CD14-positive monocyte (primary cell): ENCODE data around the gene DMC1. TPM values are rescaled to one million over a fixed set of nuclear protein-coding genes. Genes with fewer than 3 reads are reported as not detected.
A peak's percentile ranks its signal among the peaks of the same experiment; 100 is the strongest.

Source experiments
- DNase-seq, 3 donors: peaks; one replicate each; pipeline ENCODE4 v3.0.0-alpha.2; 2011 to 2022
- H2AFZ ChIP-seq: 2 replicates; pipeline ENCODE4 v1.6.0; 2012; ENCODE audit warnings: mild to moderate bottlenecking, low read depth, low read length, inconsistent platforms; ENCODE audit not compliant: insufficient read depth, poor library complexity, severe bottlenecking
- H3K27ac ChIP-seq, 2 donors: 1 replicate in 1 of 2; 2 replicates in 1 of 2; pipeline ENCODE4 v1.5.1; 2012 to 2013; ENCODE audit warnings: low read length in 2 of 2, control low read depth in 1 of 2, inconsistent platforms in 1 of 2, low read depth in 1 of 2, mild to moderate bottlenecking in 1 of 2
- H3K27me3 ChIP-seq, 2 donors: one replicate each; pipeline versions ENCODE4 v1.6.0 to v1.6.1; 2011 to 2013; ENCODE audit warnings: low read length in 2 of 2; ENCODE audit not compliant: control insufficient read depth in 2 of 2, insufficient read depth in 2 of 2
- H3K36me3 ChIP-seq, 2 donors: replicated peaks in 1 of 2; 1 replicate in 1 of 2; 2 replicates in 1 of 2; pipeline versions ENCODE4 v1.5.1 to v1.6.1; 2012 to 2013; ENCODE audit warnings: low read length in 2 of 2, control low read depth in 1 of 2, inconsistent platforms in 1 of 2, mild to moderate bottlenecking in 1 of 2; ENCODE audit not compliant: insufficient read depth in 2 of 2, control insufficient read depth in 1 of 2
- H3K4me1 ChIP-seq, 2 donors: 1 replicate in 1 of 2; 2 replicates in 1 of 2; pipeline versions ENCODE4 v1.5.1 to v1.6.1; 2012 to 2013; ENCODE audit warnings: low read length in 2 of 2, control low read depth in 1 of 2, inconsistent platforms in 1 of 2, mild to moderate bottlenecking in 1 of 2, moderate library complexity in 1 of 2; ENCODE audit not compliant: insufficient read depth in 2 of 2, control insufficient read depth in 1 of 2
- H3K4me2 ChIP-seq: replicated peaks from 2 replicates; pipeline ENCODE3; 2012; ENCODE audit warnings: low read length, moderate library complexity, mild to moderate bottlenecking; ENCODE audit not compliant: poor library complexity, severe bottlenecking; ENCODE audit errors: extremely low read depth
- H3K4me3 ChIP-seq, 3 experiments: fragments of 200-600 bp in 1 of 3; sonication (generic) in 1 of 3; replicated peaks in 1 of 3; 1 replicate in 2 of 3; 2 replicates in 1 of 3; pipeline ENCODE4 v1.5.1; 2011 to 2013; ENCODE audit warnings: low read length in 3 of 3, mild to moderate bottlenecking in 3 of 3, control low read depth in 2 of 3, low read depth in 2 of 3, inconsistent platforms in 1 of 3, moderate library complexity in 1 of 3
- H3K79me2 ChIP-seq: 2 replicates; pipeline ENCODE4 v1.6.0; 2012; ENCODE audit warnings: mild to moderate bottlenecking, control low read depth, inconsistent platforms, low read length, moderate library complexity; ENCODE audit not compliant: insufficient read depth
- H3K9ac ChIP-seq: 2 replicates; pipeline ENCODE4 v1.6.0; 2017; ENCODE audit warnings: low read length, mild to moderate bottlenecking; ENCODE audit not compliant: insufficient read depth, poor library complexity, severe bottlenecking
- H3K9me3 ChIP-seq, 2 donors: replicated peaks in 1 of 2; 1 replicate in 1 of 2; 2 replicates in 1 of 2; pipeline versions ENCODE4 v1.5.1 to v1.6.1; 2012 to 2013; ENCODE audit warnings: low read length in 2 of 2, control low read depth in 1 of 2; ENCODE audit not compliant: control insufficient read depth in 1 of 2, insufficient read depth in 1 of 2
- H4K20me1 ChIP-seq: 2 replicates; pipeline ENCODE4 v1.6.0; 2012; ENCODE audit warnings: mild to moderate bottlenecking, low read length, control low read depth, moderate library complexity; ENCODE audit not compliant: insufficient read depth
- H3K27ac Mint-ChIP-seq, 7 donors: one replicate each; pipeline ENCODE4 v1.8.0; 2020; ENCODE audit warnings: mild to moderate bottlenecking in 7 of 7, mixed read lengths in 7 of 7, moderate library complexity in 6 of 7, inconsistent platforms in 2 of 7
- H3K27me3 Mint-ChIP-seq, 3 donors: one replicate each; pipeline ENCODE4 v1.8.0; 2021 to 2022; ENCODE audit warnings: low read depth in 3 of 3, mild to moderate bottlenecking in 3 of 3, mixed read lengths in 3 of 3, moderate library complexity in 3 of 3, inconsistent platforms in 1 of 3
- H3K36me3 Mint-ChIP-seq, 2 donors: one replicate each; pipeline ENCODE4 v1.8.0; 2020; ENCODE audit warnings: mixed read lengths in 2 of 2, inconsistent platforms in 1 of 2, mild to moderate bottlenecking in 1 of 2
- H3K4me1 Mint-ChIP-seq: one replicate; pipeline ENCODE4 v1.8.0; 2020; ENCODE audit warnings: mild to moderate bottlenecking, mixed read lengths
- H3K4me3 Mint-ChIP-seq, 2 donors: one replicate each; pipeline ENCODE4 v1.8.0; 2020; ENCODE audit warnings: mild to moderate bottlenecking in 2 of 2, mixed read lengths in 2 of 2, moderate library complexity in 1 of 2
- H3K9me3 Mint-ChIP-seq, 7 donors: one replicate each; pipeline ENCODE4 v1.8.0; 2020 to 2022; ENCODE audit warnings: mixed read lengths in 7 of 7, mild to moderate bottlenecking in 6 of 7, moderate library complexity in 6 of 7, inconsistent platforms in 2 of 7
- CTCF ChIP-seq: fragments of 200-600 bp; IDR thresholded peaks from one replicate; pipeline ENCODE4 v1.8.0; 2022; ENCODE audit warnings: antibody characterized with exemption, mild to moderate bottlenecking
- WGBS: methylation state at CpG from one replicate; pipeline ENCODE4 v1.1.5; 2013; ENCODE audit warnings: missing lambda C conversion rate; ENCODE audit not compliant: insufficient coverage; 5-methylcytosine and 5-hydroxymethylcytosine counted together
- intact Hi-C, 2 donors: fragments of 100-400 bp; cut with micrococcal nuclease; formaldehyde crosslinking; loops; one replicate each; pipeline versions ENCODE4 v1.15.0 to v1.15.1; 2023
- polyA plus RNA-seq, 3 donors: library from polyadenylated mRNA; depleted of rRNA in 1 of 3; unstranded in 2 of 3; stranded (reverse) in 1 of 3; fragments of 300-500 nt in 2 of 3; fragments of >200 nt in 1 of 3; fragmentation: Illumina TruSeq in 2 of 3; gene quantifications; 1 replicate in 2 of 3; 2 replicates in 1 of 3; pipeline ENCODE4 v1.2.3, GENCODE V29; 2012 to 2021

The DMC1 gene
- polyA plus RNA-seq, 3 donors, result not detected

DNA sequence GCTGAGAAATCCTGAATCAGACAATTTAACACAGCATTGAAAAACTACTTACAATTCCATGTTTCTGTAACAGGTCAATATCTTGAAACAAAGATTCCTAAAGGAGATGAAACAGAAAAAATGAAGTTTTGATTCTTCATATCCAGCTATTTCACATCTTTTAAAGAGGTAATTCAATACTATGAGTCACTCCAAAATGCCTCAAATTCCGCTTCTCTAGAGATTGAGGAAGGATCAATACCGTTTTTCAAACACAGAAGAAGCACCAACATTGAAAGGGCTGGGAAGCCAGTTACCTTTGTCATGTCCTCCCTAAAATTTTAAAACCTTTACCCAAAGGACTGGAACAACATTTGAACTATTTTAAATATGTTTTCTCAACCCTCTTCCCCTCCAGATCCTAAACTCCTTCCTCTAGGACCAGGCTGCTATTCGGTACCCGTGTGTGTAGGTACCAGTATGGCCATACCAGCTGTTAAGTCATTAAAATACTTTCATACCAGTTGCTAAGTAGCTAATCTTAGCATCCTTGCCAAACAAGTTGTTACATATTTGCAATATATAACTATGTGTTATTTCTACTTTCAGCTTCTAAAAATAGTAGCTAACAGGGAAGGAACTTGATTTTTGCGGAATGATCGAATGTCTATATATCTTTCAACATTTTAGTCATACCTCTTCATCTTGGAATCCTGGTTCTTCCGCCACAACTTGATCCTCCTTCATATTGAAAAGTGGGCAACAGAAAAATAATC, 2.3 kb downstream of the DMC1 start:
- H3K36me3 ChIP-seq, result no peaks in the 10 kb centered on the region
- no peak overlapping the region for H3K4me3 ChIP-seq
- Mint-ChIP-seq H3K9me3 (peaks cover 0 to 7% (median 3%) of the 10 kb centered on the region in 7 donors), H3K4me1 (peaks cover 37% of the 10 kb centered on the region), H3K4me3 (peak overlapping the region in 1 of 2 donors; percentile 93), H3K27ac (peak overlapping the region in 2 of 7 donors; percentile 13 to 81), H3K36me3 (peaks cover 0 to 13% of the 10 kb centered on the region in 2 donors), H3K27me3 (peaks cover 83 to 95% (median 89%) of the 10 kb centered on the region in 3 donors)
- no peak overlapping the region for H2AFZ ChIP-seq
- intact Hi-C loops, result loop anchor here (5.0 kb wide), 1 partner anchor 55 kb away; no protein-coding TSS in a partner anchor
- WGBS, result no CpG with 5 or more reads among the region's 7 CpGs
- no peaks in the 10 kb centered on the region for H3K9me3 ChIP-seq
- peak overlapping the region; percentile 0 for H3K4me2 ChIP-seq
- H3K4me1 ChIP-seq, result peaks cover 25 to 39% of the 10 kb centered on the region in 2 donors
- no peaks in the 10 kb centered on the region for H3K79me2 ChIP-seq
- TF ChIP-seq CTCF, result no peak
- peak in 1 of 3 donors; percentile 10 for DNase-seq
- H4K20me1 ChIP-seq, result peaks cover 6% of the 10 kb centered on the region
- peaks cover 70 to 90% of the 10 kb centered on the region in 2 donors for H3K27me3 ChIP-seq
- H3K9ac ChIP-seq, result no peak overlapping the region
- no peak overlapping the region for H3K27ac ChIP-seq

- Histone ChIP-seq H3K9ac (no peak overlapping the region), H2AFZ (no peak overlapping the region), H3K27me3 (peaks cover 72 to 91% of the 10 kb centered on the region in 2 donors), H3K4me1 (peaks cover 25 to 39% of the 10 kb centered on the region in 2 donors), H3K79me2 (no peaks in the 10 kb centered on the region), H4K20me1 (peaks cover 6% of the 10 kb centered on the region), H3K4me2 (no peak overlapping the region), H3K9me3 (no peaks in the 10 kb centered on the region), H3K27ac (no peak overlapping the region), H3K4me3 (no peak overlapping the region), H3K36me3 (no peaks in the 10 kb centered on the region)
- peaks cover 0 to 7% (median 3%) of the 10 kb centered on the region in 7 donors for H3K9me3 Mint-ChIP-seq
- intact Hi-C loops, result loop anchor here (5.0 kb wide), 1 partner anchor 55 kb away; no protein-coding TSS in a partner anchor
- no peak for TF ChIP-seq CTCF
- peaks cover 0 to 13% of the 10 kb centered on the region in 2 donors for H3K36me3 Mint-ChIP-seq
- no peak overlapping the region for H3K27ac Mint-ChIP-seq
- DNase-seq, result no peak
- H3K27me3 Mint-ChIP-seq, result peaks cover 86 to 95% (median 90%) of the 10 kb centered on the region in 3 donors
- peak overlapping the region in 1 of 2 donors; percentile 93 for H3K4me3 Mint-ChIP-seq
- 95% methylated on average over 3 of the region's 3 CpGs for WGBS
- H3K4me1 Mint-ChIP-seq, result peaks cover 37% of the 10 kb centered on the region
Observed at GRCh38 chr22:38566726-38567504, 3.1 kb downstream of the DMC1 start.
